ENCODE measurements around the gene CEP72.

The CEP72 gene

GRCh38 chr5:672329-673160 is 60.4 kb downstream of the CEP72 start (continued):
- TF ChIP-seq CSRNP3 (CRISPR knock-in tag; IDR thresholded peaks at IDR 0.05) (no peak), TCF4 (CRISPR knock-in tag; IDR thresholded peaks at IDR 0.05; ENCODE audit: borderline replicate concordance) (no peak), TOX (CRISPR knock-in tag; IDR thresholded peaks at IDR 0.05; ENCODE audit: borderline replicate concordance) (no peak), PPARA (CRISPR knock-in tag; IDR thresholded peaks at IDR 0.05; ENCODE audit: borderline replicate concordance) (no peak), PATZ1 (CRISPR knock-in tag; IDR thresholded peaks at IDR 0.05; ENCODE audit: borderline replicate concordance) (no peak), ZFP30 (CRISPR knock-in tag; IDR thresholded peaks at IDR 0.05) (no peak)

GRCh38 chr5:673161-673830 is 61.2 kb downstream of the CEP72 start:
- ATAC-seq: no peak
- TF ChIP-seq CSRNP3 (CRISPR knock-in tag; IDR thresholded peaks at IDR 0.05) (no peak), ISL1 (CRISPR knock-in tag; IDR thresholded peaks at IDR 0.05) (no peak), ZFP3 (CRISPR knock-in tag; IDR thresholded peaks at IDR 0.05) (no peak)

GRCh38 chr5:673831-674629 is 61.9 kb downstream of the CEP72 start:
- no peak for ATAC-seq
- TF ChIP-seq ZNF565 (CRISPR knock-in tag; conservative IDR thresholded peaks at IDR 0.05; ENCODE audit: low read depth): no peak
- no peak for TF ChIP-seq PPARA (CRISPR knock-in tag; IDR thresholded peaks at IDR 0.05; ENCODE audit: borderline replicate concordance)
- no peak for TF ChIP-seq CREB5 (CRISPR knock-in tag; IDR thresholded peaks at IDR 0.05; ENCODE audit: low read depth)
- TF ChIP-seq ARNTL (CRISPR knock-in tag; IDR thresholded peaks at IDR 0.05; ENCODE audit: borderline replicate concordance, low read depth): no peak
- TF ChIP-seq ESRRG (CRISPR knock-in tag; IDR thresholded peaks at IDR 0.05): no peak
- TF ChIP-seq CSDC2 (CRISPR knock-in tag; IDR thresholded peaks at IDR 0.05): no peak
- no peak for TF ChIP-seq TSHZ2 (CRISPR knock-in tag; IDR thresholded peaks at IDR 0.05)
- no peak for TF ChIP-seq TOX (CRISPR knock-in tag; IDR thresholded peaks at IDR 0.05; ENCODE audit: borderline replicate concordance)
- TF ChIP-seq ZNF8 (CRISPR knock-in tag; IDR thresholded peaks at IDR 0.05): no peak
- TF ChIP-seq PATZ1 (CRISPR knock-in tag; IDR thresholded peaks at IDR 0.05; ENCODE audit: borderline replicate concordance): no peak
- no peak for TF ChIP-seq ZNF70 (CRISPR knock-in tag; IDR thresholded peaks at IDR 0.05)
- no peak for TF ChIP-seq RARB (CRISPR knock-in tag; IDR thresholded peaks at IDR 0.05)
- no peak for TF ChIP-seq TCF4 (CRISPR knock-in tag; IDR thresholded peaks at IDR 0.05; ENCODE audit: borderline replicate concordance)
- TF ChIP-seq BACH2 (CRISPR knock-in tag; IDR thresholded peaks at IDR 0.05; ENCODE audit: borderline replicate concordance): no peak
- no peak for TF ChIP-seq ZC3H10 (CRISPR knock-in tag; IDR thresholded peaks at IDR 0.05)
- TF ChIP-seq ZFP30 (CRISPR knock-in tag; IDR thresholded peaks at IDR 0.05): no peak
- no peak for TF ChIP-seq ISL1 (CRISPR knock-in tag; IDR thresholded peaks at IDR 0.05)
- no peak for TF ChIP-seq OSR1 (CRISPR knock-in tag; IDR thresholded peaks at IDR 0.05)
- no peak for TF ChIP-seq CSRNP3 (CRISPR knock-in tag; IDR thresholded peaks at IDR 0.05)

Data from SK-N-SH treated with all-trans-retinoic acid at 6 μM for 48 hours (cell line).